GM12874 (cell line): Measurements from ENCODE around the gene PATZ1.

Experiments
- TF ChIP-seq, protein P1 (sequence below): IDR thresholded peaks from 2 replicates; pipeline ENCODE4 v1.5.1; 2011; ENCODE audit warnings: low read depth, mild to moderate bottlenecking, control low read depth, low read length, moderate library complexity; ENCODE audit not compliant: insufficient read depth

Gene PATZ1

DNA sequence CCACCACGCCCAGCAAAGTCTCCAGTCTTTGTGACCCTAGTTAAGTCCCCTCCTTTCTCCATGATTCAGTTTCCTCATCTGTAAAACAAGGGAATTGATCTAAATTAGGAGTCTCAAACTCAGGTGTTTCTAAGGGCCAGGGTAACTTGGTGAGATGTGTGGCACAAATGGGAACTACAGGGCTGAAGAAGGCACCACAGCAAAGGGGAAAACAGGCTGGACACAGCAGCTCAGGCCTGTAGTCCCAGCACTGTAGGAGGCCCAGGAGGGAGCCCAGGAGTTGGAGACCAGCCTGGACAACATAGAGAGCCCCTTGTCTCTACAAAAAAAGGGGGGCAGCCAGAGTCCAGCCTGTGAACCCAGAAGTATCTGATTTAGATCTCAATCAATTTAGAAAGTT, 15.6 kb upstream of the PATZ1 start:
- TF ChIP-seq, protein P1, sequence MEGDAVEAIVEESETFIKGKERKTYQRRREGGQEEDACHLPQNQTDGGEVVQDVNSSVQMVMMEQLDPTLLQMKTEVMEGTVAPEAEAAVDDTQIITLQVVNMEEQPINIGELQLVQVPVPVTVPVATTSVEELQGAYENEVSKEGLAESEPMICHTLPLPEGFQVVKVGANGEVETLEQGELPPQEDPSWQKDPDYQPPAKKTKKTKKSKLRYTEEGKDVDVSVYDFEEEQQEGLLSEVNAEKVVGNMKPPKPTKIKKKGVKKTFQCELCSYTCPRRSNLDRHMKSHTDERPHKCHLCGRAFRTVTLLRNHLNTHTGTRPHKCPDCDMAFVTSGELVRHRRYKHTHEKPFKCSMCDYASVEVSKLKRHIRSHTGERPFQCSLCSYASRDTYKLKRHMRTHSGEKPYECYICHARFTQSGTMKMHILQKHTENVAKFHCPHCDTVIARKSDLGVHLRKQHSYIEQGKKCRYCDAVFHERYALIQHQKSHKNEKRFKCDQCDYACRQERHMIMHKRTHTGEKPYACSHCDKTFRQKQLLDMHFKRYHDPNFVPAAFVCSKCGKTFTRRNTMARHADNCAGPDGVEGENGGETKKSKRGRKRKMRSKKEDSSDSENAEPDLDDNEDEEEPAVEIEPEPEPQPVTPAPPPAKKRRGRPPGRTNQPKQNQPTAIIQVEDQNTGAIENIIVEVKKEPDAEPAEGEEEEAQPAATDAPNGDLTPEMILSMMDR = no peak

- TF ChIP-seq, protein P1 = no peak
Observed at GRCh38 chr22:31360029-31360428, 13.9 kb upstream of the PATZ1 start.

DNA sequence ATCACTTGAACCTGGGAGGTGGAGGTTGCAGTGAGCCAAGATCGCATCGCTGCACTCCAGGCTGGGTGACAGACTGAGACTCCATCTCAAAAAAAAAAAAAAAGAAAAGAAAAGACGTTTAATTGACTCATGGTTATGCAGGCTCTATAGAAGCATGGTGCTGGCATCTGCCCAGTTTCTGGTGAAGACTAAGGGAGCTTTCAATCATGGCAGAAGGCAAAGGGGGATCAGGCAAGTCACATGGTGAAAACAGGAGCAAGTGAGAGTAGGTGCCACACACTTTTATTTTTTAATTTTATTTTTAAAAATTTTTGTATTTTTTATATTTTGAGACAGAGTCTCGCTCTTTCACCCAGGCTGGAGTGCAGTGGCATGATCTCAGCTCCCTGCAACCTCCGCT, 8.4 kb upstream of the PATZ1 start:
- TF ChIP-seq, protein P1 = no peak

- TF ChIP-seq, protein P1 = no peak
Observed at GRCh38 chr22:31350410-31350863, 4.3 kb upstream of the PATZ1 start.

- TF ChIP-seq, protein P1 = no peak
Observed at GRCh38 chr22:31349960-31350359, 3.8 kb upstream of the PATZ1 start.

- TF ChIP-seq, protein P1 = no peak
Observed at GRCh38 chr22:31348766-31349165, 2.6 kb upstream of the PATZ1 start.

GRCh38 chr22:31347251-31348008, 1.3 kb upstream of the PATZ1 start:
- TF ChIP-seq, protein P1 = no peak
